Smooth muscle cell (in vitro differentiated cells): ENCODE results near the gene HSPB6. TPM values are rescaled to one million over a fixed set of nuclear protein-coding genes. Genes with fewer than 3 reads are reported as not detected.

ENCODE experiments used
- DNase-seq: peaks from one replicate; lab custom pipeline; 2025; ENCODE audit not compliant: unreplicated experiment; lab: John Stamatoyannopoulos, UW
- H2AFZ ChIP-seq: fragments of 200-600 bp; sonication (generic); 2 replicates; pipeline ENCODE4 v1.6.0; 2016; ENCODE audit warnings: antibody characterized with exemption, low read depth, mild to moderate bottlenecking
- H3F3A ChIP-seq: fragments of 200-600 bp; sonication (generic); 2 replicates; pipeline ENCODE4 v1.6.0; 2017; ENCODE audit warnings: antibody characterized with exemption, low read depth
- H3K27ac ChIP-seq: fragments of 200-600 bp; sonication (generic); 2 replicates; pipeline ENCODE4 v1.5.1; 2016; ENCODE audit warnings: low read depth, mild to moderate bottlenecking
- H3K27me3 ChIP-seq: fragments of 200-600 bp; sonication (generic); 2 replicates; pipeline ENCODE4 v1.6.1; 2016; ENCODE audit warnings: low read depth, mild to moderate bottlenecking
- H3K36me3 ChIP-seq: fragments of 200-600 bp; sonication (generic); 2 replicates; pipeline ENCODE4 v1.5.1; 2016; ENCODE audit warnings: low read depth
- H3K4me1 ChIP-seq: fragments of 200-600 bp; sonication (generic); 2 replicates; pipeline ENCODE4 v1.5.1; 2016; ENCODE audit warnings: low read depth
- H3K4me2 ChIP-seq: fragments of 200-600 bp; sonication (generic); 2 replicates; pipeline ENCODE4 v1.6.0; 2016; ENCODE audit warnings: mild to moderate bottlenecking
- H3K4me3 ChIP-seq: fragments of 200-600 bp; sonication (generic); 2 replicates; pipeline ENCODE4 v1.5.1; 2016; ENCODE audit warnings: mild to moderate bottlenecking
- H3K79me2 ChIP-seq: fragments of 200-600 bp; sonication (generic); 2 replicates; pipeline ENCODE4 v1.6.0; 2016; ENCODE audit warnings: low read depth, mild to moderate bottlenecking
- H3K9ac ChIP-seq: fragments of 200-600 bp; sonication (generic); 2 replicates; pipeline ENCODE4 v1.6.0; 2016; ENCODE audit warnings: low read depth
- H3K9me3 ChIP-seq: fragments of 200-600 bp; sonication (generic); replicated peaks from 2 replicates; pipeline ENCODE4 v1.5.1; 2016; ENCODE audit warnings: low read depth
- H4K20me1 ChIP-seq: fragments of 200-600 bp; sonication (generic); 2 replicates; pipeline ENCODE4 v1.6.0; 2016; ENCODE audit warnings: low read depth
- WGBS: methylation state at CpG from one replicate; pipeline ENCODE4 v1.1.7; 2016; ENCODE audit warnings: low lambda C conversion rate; 5-methylcytosine and 5-hydroxymethylcytosine counted together
- polyA plus RNA-seq: library from polyadenylated mRNA; unstranded; fragments of >200 nt; fragmentation: Nextera tagmentation; extraction: Ambion mirVana; gene quantifications from 2 replicates; pipeline ENCODE4 v1.2.1, GENCODE V29; 2016
- total RNA-seq: library from RNA; depleted of rRNA; stranded (reverse); fragments of >200 nt; gene quantifications from 2 replicates; pipeline ENCODE4 v1.2.3, GENCODE V29; 2014
- TF ChIP-seq, protein P1 (sequence below): fragments of 200-600 bp; sonication (generic); IDR thresholded peaks from 2 replicates; pipeline ENCODE4 v1.5.1; 2017; ENCODE audit warnings: borderline replicate concordance, mild to moderate bottlenecking, antibody characterized with exemption; ENCODE audit not compliant: insufficient read depth, poor library complexity, severe bottlenecking

The HSPB6 gene
- total and polyA plus RNA-seq, 2 experiments from 2014 or later = 19.1 to 254 TPM

DNA sequence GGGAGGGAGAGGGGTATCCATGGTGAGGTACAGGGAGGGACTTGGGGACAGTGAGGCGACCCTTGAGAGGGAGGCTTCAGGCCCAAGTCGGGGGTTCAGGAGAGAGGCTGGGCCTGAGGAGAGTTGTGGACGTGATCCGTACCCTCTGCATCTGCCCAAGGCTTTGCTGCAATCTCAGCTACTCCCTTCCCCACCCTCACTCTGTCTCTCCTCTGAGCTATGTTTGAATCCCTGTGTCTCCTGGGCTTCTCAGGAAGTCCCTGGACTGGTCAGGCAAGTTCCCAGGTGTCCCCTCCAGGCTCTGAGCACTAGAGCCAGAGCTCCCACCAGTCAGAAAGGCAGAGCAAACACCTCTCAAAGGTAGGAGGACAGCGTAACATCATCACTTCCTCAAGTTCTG lies 6.7 kb downstream of the HSPB6 start:
- Histone ChIP-seq H3K4me1 (peaks cover 10% of the 10 kb centered on the region), H3F3A (peaks cover 12% of the 10 kb centered on the region), H3K36me3 (no peaks in the 10 kb centered on the region), H3K27ac (peak overlapping the region; percentile 45), H3K4me2 (peak overlapping the region; percentile 21), H3K27me3 (no peaks in the 10 kb centered on the region), H2AFZ (no peak overlapping the region), H3K4me3 (no peak overlapping the region), H4K20me1 (peaks cover 9% of the 10 kb centered on the region), H3K79me2 (peaks cover 46% of the 10 kb centered on the region), H3K9me3 (no peaks in the 10 kb centered on the region), H3K9ac (peak overlapping the region; percentile 15)
- TF ChIP-seq, protein P1, sequence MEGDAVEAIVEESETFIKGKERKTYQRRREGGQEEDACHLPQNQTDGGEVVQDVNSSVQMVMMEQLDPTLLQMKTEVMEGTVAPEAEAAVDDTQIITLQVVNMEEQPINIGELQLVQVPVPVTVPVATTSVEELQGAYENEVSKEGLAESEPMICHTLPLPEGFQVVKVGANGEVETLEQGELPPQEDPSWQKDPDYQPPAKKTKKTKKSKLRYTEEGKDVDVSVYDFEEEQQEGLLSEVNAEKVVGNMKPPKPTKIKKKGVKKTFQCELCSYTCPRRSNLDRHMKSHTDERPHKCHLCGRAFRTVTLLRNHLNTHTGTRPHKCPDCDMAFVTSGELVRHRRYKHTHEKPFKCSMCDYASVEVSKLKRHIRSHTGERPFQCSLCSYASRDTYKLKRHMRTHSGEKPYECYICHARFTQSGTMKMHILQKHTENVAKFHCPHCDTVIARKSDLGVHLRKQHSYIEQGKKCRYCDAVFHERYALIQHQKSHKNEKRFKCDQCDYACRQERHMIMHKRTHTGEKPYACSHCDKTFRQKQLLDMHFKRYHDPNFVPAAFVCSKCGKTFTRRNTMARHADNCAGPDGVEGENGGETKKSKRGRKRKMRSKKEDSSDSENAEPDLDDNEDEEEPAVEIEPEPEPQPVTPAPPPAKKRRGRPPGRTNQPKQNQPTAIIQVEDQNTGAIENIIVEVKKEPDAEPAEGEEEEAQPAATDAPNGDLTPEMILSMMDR = no peak
- DNase-seq = no peak
- 83% methylated on average over 3 of the region's 5 CpGs for WGBS

DNA sequence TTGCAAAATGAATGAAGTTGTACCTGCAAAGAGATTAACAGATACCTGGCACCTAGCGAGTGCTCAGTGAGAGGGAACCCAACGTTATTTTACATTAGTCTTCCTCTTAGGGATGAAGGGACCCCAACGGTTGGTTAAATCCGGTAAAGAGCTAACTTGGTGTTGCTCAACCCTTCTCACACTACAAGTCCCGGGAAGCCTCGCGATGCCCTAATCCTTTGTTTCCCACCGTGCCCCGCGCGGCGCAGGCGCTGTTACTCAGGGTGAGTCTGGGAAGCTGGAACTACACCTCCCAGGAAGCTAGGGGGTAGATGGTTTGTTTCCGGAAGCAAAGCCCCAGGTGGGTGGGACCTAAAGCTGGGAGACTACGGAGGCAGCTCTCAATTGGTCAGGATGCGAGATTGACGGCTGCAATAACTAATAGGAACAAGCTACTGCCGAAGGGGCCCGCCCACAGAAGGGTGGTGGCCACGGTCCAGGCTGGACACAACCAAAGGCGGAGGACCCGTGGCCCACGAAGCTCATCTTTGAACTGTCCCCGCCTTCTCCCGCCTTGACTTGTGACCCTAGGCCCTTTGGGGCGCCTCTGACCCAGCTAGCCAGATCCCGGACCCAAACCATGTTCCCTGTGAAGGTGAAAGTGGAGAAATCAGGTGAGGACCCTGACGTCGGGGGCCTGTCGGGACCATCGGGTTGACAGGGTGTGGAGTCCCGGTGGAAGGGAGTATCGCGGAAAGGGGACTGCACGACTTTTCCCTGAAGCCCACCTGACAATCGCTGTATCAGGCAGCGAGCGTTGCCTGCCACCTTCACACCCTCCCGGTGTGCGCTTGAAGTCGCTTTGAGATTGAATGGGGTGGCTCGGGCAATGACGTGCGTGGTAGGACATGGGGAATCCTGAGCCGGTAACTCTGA lies 8.5 kb downstream of the HSPB6 start, which contains the start of gene LIN37:
Gene LIN37, plus strand, starts transcription at position 471 of the 915 bp plus-strand sequence. Its CDS starts 149 bp downstream, at position 620.
- TF ChIP-seq, protein P1 = no peak
- Histone ChIP-seq H3K9ac (peak within 1 kb of the TSS; percentile 93), H2AFZ (no peak within 1 kb of the TSS), H3K4me3 (peak within 1 kb of the TSS; percentile 92), H3K36me3 (no peaks in the 10 kb centered on the region), H3K9me3 (no peaks in the 10 kb centered on the region), H4K20me1 (peaks cover 4% of the 10 kb centered on the region), H3K4me1 (peaks cover 9% of the 10 kb centered on the region), H3F3A (no peaks in the 10 kb centered on the region), H3K27ac (peak within 1 kb of the TSS; percentile 60), H3K27me3 (no peaks in the 10 kb centered on the region), H3K4me2 (peak within 1 kb of the TSS; percentile 95), H3K79me2 (peaks cover 46% of the 10 kb centered on the region)
- WGBS = under 1% methylated on average over 45 of the region's 45 CpGs
- peak; percentile 93 for DNase-seq

DNA sequence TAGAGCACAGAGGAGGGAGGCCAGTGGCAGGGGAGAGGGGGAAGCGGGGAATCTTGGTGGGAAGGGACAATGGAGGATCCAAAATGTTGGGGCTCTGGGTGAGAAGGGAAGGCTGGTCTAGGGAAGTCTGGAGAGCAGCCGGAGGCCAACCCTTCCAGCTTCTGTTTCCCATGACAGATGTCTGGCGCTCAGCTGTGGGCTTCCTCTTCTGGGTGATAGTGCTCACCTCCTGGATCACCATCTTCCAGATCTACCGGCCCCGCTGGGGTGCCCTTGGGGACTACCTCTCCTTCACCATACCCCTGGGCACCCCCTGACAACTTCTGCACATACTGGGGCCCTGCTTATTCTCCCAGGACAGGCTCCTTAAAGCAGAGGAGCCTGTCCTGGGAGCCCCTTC lies 10.3 kb downstream of the HSPB6 start:
- WGBS = 98% methylated on average over 5 of the region's 5 CpGs
- TF ChIP-seq, protein P1 = no peak

More for the DNA sequence above, 10.3 kb downstream of the HSPB6 start:
- Histone ChIP-seq H3K4me1 (peaks cover 9% of the 10 kb centered on the region), H3K79me2 (peaks cover 43% of the 10 kb centered on the region), H3K27me3 (no peaks in the 10 kb centered on the region), H4K20me1 (peaks cover 3% of the 10 kb centered on the region), H3F3A (no peaks in the 10 kb centered on the region), H3K9ac (peak overlapping the region; percentile 100), H3K27ac (peak overlapping the region; percentile 100), H3K36me3 (no peaks in the 10 kb centered on the region), H2AFZ (no peak overlapping the region), H3K4me3 (peak overlapping the region; percentile 83), H3K9me3 (no peaks in the 10 kb centered on the region), H3K4me2 (peak overlapping the region; percentile 94)
- no peak for DNase-seq
